GM19035 (cell line): ENCODE measurements around the gene NKX3-2.

Source experiments
- ATAC-seq: cut with Tn5 transposase; IDR thresholded peaks from one replicate; pipeline ENCODE4 v1.9.1; 2021; ENCODE audit not compliant: unreplicated experiment

NKX3-2 gene

DNA sequence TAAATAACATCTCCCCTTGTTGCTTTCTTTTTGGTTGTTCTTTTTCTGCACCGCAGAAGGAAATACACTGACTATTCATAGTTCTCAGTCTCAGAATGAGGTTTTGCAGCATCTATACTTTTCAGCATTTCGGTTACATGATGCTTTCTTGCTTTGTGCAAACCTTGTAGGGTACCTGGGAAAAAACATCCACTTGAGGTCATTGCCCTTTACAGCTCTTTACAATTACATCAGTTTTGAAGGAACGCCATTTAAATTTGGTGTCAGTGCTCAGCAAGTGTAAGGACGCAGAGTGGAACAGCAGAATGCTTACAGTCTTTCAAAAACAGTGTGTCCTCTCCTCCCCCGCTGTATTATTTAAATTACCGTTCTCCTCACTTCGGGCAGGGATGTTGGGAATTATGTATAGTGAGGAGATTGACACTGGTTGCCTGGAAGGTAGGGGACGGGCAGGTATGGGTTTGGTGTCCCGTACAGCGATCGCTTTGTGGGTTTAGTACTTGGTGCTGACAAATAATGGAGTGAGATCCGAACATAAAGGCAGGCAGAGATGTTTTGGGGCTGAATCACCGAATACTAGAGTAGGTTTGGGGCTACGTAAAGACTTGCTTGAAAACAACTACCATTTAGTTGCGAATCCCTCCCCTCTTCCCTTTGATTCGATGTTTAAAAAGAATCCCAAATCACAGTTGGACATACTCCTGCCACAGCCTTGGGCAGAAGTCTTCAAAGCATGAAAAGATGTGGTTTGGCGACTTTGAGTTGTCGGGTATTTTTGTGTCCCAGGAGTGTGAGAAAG is 2.0 kb upstream of the NKX3-2 start:
- no peak for ATAC-seq

DNA sequence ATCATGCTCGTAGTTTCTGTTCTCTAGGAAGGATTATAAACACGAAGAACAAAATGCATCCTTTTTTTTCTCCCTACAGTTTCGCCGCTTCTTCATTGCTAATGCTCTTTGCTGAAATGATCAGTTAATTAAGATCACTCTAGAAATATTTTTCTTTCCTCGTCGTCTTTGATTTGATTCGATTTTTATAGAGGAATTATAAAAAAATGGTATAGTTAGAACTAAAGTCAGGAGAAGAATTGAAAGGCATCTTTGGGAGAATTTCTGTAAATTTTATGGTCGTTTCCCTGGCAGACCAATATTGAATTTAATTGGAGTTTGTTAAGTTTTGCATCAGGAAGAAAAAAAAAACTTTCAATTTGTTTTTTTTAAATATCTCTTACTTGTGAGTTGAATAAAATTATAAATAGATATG is 1.1 kb upstream of the NKX3-2 start:
- ATAC-seq, result no peak

DNA sequence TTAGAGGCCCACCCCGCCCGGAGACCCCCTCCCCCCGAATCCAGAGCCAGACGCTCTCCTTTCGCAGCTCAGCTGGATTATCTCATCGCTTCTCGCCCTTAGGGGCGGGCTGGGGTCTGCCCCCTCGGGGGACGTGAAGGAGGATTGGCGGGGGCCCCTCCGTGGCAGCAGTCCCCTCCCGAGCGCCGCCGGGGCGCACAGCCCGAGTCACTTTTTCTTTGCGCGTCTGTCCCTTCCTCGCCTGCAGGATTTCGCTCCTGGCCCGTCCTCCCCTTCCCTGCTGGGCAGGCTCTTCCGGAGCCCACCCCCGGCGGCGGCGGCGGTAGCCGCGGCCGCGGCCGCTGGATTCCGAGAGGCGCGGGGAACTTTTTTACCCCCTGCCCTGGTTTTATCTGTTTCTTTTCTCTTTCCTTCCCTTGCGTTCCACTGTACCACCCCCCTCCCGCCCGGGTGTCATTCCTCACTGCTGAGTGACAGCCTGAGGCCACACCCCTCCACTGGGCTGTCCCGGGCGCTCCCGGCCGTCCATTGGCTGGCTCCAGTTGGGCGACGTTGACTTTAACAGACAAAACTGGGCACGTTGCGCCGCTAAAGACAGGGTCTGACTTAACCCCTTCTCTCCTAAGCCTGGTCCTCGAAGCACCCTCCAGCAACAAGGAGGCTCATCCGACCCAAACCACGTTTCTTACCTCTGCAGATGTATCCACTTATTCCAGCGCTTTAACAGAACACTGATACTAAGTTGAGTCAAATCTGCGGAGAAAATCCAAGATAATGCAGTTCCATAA is 492 bp upstream of the NKX3-2 start:
- ATAC-seq, result peak; percentile 54

DNA sequence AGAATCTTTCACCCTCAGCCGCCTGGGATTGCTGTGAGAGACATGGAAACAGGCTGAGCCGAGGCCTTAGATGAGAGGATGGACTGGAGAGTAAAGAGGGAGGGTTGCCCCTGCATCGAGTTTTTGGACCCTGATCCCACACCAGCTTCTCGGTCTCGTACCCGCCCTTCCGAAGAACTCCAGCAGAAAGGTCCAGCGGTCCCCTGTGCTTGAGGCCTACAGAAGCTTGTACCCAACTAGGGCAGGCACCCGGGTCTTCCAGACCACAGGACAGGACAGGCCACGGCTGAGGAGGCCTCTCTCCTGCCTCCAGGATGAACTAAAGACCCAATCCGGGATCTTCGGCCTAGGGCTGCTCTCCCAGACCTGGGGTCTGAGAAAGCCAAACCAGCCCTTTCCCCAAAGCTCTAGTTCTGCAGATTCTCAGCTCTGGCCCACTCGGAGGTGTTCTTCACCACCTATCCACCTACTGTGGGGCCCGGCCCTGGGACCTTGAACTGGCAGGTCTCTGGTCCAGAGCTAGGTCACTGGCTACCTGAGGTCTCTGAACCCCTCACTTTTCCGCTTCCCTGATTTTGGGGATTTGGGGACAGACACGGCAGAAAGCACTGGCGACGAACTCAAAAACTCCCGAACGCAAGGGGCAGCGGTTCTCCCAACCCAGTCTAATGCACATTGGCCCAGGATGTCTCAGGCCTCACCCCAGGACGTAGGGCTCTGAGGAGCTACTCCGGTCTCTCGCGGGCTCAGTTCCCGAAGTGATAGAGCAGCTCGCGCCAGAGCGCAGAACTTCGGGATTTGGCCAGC is 1.1 kb downstream of the NKX3-2 start:
- ATAC-seq, result no peak

DNA sequence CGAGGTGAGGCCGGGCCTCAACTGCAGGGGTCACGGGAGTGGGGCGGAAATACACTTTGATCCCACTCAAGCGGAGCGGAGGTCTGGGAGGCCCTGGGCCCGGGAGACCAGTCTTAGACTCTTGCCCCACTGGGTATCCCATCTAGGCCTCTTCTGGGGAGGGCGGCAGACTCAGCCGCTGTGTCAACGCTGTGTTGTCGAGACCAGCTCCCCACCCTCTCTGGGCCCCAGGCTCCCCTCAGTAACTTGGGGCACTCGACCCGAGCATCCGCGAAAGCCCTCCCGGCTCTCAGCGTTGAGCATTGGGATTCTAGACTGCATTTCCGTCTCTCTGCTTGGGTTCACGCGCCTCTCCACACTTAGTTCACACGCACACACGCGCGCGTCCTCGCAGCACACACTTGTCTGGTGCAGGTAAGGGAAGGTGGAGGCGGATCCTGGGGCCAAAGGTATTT is 1.7 kb downstream of the NKX3-2 start:
- ATAC-seq, result no peak

DNA sequence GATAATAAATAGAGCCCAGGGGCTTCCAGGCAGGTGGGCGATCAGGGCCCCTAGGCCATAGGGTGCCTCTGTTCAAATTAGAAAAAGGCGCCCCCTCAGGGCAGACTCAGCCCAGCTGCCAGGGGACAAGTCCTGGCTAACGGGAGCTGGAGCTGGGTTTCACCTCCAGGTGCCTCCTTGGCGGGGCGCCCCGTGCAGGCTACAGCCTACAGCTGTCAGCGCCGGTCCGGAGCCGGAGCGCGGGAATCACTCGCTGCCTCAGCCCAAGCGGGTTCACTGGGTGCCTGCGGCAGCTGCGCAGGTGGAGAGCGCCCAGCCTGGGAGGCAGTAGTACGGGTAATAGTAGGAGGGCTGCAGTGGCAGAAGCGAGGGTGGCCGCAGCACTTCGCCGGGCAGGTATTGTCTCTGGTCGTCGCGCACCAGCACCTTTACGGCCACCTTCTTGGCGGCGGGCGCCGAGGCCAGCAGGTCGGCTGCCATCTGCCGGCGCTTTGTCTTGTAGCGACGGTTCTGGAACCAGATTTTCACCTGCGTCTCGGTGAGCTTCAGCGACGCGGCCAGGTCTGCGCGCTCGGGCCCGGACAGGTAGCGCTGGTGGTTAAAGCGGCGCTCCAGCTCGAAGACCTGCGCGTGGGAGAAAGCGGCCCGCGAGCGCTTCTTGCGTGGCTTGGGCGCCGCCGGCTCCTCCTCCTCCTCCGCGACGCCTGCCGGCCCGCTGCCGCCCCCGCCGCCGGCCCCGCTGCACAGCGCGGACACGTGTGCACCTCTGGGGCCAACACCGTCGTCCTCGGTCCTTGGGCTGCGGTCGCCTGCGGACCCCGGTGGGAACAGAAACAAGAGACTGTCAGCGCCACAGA is 2.4 kb downstream of the NKX3-2 start:
- ATAC-seq, result no peak

DNA sequence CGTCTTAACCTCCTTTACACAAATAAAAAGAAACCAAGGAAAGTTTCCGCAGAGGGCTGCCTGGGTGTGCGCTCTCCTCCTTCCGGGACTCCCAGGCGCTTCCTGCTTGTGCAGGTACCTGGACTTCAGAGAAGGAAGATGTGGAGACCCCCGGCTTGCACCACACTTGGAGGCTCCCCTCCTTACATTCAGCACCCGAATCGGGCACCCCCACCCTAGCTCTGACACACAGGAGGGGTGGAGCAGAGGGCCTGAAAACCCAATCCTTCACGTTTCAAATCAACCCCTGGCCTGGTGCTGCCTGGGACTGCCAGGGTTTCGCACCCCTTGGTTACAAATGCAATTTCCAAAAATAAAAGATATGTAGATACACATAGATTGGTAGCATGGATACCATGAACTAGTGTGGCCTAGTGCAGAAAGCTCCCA is 3.1 kb downstream of the NKX3-2 start:
- no peak for ATAC-seq

DNA sequence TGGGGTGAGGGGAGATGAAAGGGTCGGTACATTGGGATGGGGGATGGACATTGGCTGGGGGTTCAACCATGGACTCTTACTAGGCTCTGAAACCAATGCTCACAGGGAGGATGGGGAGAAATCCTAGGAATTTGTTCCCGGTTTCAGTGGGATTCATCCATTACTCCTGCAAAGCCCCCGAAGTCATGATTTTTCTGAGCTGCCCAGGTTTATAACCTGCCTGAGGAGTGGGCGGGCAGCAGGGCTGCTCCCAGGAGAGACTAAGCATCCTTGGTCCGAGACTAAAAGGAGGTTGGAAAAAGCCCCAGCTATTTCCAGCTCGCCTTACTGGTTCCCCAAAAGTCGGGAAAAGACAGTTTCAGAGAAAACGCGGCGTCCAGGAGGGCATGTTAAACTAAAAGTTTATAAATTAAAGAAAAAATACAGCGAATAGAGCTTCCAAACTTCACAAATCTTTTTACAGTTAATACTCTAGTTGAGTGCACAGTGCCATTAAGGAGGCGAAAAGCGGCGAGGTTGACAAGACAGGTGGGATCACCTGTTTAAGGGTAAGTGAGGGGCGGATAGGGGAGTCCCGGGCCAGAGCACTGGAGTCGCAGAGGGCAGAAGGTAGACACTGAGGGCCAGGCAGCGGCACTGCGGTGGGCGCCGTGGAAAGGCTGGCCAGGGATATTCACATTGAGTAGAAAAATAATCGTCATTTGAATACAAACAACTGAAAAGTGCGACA is 3.7 kb downstream of the NKX3-2 start:
- ATAC-seq, result no peak

DNA sequence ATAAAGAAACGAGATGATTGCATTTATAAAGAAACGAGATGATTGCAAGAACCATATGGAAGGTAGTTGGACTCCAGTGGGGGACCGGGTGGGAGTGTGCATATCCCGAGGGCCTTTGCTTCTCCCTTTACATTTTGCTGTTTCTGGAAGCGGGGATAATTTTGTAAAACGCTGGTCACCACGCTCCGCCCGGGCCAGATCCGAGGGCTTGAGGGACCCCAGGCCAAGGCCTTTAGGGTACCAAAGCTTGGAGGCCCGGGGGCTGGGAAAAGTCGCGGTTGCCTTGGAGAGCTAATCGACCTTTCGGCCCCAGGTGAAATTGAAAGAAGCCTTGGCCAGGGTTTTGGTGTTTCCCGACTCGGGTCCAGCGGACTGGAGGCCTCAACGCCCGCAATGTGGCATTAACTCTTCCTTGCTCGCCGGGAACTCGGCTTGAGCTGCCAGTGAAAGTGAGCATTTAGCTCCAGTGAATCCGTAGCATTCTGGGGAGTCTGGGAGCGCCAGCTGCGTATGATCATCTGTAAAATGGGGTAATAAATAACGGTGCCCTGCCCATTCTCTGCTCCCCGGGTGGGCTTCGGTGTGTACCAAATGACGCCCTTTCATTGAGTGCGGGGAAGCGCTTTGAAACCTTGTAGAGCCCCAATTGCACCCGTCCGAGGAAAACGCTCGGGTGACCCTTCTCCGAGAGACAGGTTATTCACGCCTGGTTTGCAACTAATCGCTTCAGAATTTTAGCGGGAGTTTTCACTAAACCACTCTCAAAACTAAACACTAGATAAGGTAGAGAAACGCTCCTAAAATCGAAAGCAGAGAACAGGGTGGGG is 4.5 kb downstream of the NKX3-2 start:
- no peak for ATAC-seq

DNA sequence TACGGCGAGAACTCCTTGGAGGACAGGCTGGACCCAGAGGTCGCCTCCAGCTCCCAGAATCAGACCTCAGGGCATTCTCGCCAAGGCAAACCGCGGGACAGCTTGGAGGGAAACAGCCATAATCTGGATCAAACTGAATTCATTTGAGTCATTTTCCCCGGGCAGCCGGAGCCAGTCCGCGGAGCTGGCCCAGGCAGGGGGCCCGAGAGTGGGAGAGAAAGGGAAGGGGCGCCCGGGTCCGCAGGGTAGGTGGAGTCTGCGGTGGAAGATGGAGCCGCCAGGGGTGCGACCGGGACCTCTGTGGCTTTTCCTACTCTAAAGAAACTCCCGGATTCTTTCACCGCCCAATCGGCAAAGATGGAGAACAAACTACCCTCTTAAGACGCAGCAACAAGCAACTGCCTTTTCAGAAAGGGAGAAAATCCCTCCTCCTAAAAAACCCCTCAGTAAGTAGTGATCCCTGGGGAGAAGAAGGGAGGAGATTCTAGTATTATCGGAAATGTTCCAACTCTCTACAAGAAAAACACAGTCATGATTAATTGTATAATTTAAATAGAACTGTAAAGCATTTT is 5.2 kb downstream of the NKX3-2 start:
- ATAC-seq, result no peak

DNA sequence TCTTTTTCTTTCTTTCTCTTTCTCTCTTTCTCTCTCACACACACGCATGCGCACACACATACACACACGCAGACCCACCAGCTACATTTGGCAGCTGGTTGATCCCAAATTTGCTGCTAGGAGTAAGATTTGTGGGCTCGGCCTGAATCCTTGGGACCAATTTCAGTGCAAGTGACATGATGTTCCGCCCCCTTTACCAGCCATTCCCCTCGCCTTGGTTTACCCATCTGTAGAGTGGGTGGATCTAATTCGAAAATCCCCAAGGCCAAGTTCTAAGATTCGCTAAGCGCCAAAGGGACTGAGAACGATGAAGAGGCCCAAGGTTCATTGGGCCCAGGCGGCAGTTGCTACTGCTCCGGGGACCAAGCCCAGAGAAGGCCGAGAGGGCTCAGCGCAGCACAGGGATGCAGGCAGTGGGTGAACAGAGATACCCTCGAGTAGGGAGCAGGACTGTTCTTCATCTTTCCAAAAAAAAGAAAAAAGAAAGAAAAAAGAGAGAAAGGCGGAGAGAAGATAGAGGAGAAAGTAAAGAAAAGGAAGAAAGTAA is 5.8 kb downstream of the NKX3-2 start:
- ATAC-seq, result no peak

DNA sequence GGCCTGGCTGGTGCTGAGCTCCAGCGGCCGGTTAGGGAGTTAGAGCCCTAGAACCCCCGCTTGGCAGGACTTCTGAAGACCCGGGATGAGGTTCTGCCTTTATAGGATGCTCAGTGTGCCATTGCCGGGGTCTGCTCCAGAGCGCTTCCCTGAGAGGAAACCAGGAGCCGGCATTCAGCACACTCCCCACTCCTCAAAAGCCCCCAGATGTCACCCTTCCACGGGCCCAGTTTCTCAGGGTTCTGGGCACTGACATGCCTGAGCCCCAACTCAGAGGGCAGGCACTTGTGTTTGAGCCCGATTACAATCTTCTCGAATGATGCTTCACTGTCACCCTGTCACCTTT is 6.5 kb downstream of the NKX3-2 start:
- no peak for ATAC-seq

DNA sequence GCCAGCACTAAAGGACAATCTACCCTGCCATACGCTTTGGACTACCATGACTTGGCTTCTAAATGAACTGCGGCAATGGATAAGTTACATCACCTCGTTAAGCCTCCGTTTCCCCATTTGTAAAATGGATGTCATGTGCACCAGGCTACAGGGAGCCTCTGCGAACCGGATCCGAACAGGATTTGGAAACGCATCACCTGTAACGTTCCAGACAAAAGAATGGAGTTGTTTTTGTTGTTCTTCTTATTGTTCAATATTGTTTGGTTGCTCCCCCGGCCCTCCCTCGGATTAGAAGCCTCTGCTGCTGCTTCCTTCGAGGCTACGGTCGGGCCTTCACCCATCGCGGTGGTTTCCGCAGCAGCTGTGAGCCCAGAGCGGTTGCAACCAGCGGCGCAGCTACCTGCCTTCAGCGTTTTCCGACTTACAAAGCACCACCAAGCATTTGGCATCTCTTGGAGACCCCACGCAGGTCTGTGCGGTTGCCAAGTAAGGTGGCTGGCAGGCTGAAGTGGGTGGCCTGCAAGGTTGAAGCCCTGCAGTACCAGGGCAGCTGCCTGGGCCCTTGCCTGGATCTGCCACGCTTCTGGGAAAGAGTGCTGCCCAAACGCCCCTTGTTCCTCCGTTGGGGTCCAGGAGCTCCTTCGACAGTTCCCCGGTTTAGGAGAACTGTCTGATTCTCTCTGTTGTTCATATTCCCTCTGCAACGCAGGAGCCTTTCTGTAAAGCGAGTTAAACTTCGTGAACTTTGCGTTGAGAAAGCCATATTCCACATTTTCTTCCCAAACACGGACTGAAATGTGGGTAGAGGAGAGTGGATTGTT is 7.1 kb downstream of the NKX3-2 start:
- no peak for ATAC-seq

DNA sequence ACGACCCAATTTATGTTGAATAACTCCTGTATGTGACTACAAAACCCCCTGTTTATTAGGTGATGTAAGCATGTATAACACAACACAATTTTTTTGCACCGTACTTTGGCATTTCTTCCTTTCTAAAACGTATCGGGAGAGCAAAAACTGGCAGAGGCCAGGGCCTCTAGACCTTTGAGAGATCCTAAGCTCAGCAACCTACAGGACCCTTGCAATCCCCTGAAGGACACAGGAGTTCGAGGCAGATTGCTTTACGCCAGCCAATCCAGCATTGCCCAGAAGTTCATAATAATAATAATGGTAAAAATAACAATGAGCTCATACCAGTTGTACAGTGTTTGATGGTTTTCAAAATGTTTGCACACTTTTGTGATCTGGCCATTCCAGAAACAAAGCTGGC is 7.7 kb downstream of the NKX3-2 start:
- ATAC-seq, result no peak

DNA sequence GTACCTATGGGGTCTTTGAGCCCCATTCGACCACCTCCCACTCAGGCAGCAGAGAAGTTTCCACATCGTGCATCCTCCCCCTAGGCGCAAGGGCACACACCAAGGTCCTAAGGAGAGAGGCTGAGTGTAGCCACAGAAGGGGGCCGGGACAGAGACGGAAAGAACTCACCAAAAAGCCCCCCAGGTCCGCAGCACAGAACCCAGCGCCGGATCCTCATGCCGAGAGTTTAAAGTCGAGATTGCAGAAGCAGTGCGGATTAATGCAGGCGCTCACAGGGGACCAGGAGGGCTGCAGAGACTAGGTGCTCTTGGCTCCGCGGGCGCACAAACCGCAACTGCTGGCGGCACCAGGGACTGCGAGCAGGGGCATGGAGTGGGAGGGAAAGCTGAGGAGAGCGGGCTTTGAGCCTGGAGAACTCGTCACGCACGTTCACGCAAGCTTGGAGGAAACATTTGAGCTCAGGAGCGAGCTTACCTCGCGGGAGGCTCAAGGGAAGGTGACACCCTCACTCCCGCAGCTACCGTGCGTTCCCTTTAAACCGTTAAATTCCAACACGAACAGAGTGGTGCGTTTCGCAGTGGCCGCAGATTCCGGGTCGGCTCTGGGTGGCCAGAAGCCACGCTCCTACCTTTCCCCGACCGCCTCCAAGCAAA is 8.5 kb downstream of the NKX3-2 start:
- no peak for ATAC-seq

DNA sequence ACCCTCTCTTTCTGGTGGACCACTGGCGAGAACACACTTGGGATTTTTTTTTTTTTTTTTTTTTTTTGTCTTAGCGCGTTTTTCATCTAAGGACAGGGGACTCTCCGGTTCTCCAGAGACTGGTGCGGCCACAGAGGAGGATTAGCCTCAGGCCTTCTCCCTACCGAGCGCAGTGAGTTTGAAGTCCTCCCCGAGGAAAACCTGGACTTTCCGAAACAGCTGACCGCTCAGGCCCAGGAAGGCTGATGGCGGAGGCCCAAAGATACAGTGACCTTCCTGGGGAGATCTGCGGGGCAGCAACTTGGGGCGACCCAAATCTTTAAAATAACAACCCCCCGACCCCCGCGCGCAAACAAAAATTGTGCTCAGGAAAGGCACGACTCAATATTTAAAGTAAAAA is 9.2 kb downstream of the NKX3-2 start:
- no peak for ATAC-seq
